ENCODE data around the gene UBE2QL1. TPM values are rescaled to one million over a fixed set of nuclear protein-coding genes. Genes with fewer than 3 reads are reported as not detected.

The UBE2QL1 gene
- total RNA-seq, 1 experiment from 2014 or later, result 0.24 TPM

- no peak for DNase-seq (ENCODE audit: low read depth)
Observed at GRCh38 chr5:6478793-6479192, 30.1 kb downstream of the UBE2QL1 start.

- no peak for DNase-seq (ENCODE audit: low read depth)
Observed at GRCh38 chr5:6480133-6481051, 31.7 kb downstream of the UBE2QL1 start.

- DNase-seq (ENCODE audit: low read depth), result no peak
Observed at GRCh38 chr5:6482735-6483134, 34.1 kb downstream of the UBE2QL1 start.

GRCh38 chr5:6483880-6484382 lies 35.3 kb downstream of the UBE2QL1 start:
- DNase-seq (ENCODE audit: low read depth), result no peak

- DNase-seq (ENCODE audit: low read depth), result no peak
Observed at GRCh38 chr5:6484446-6484845, 35.8 kb downstream of the UBE2QL1 start.

GRCh38 chr5:6484899-6485298 lies 36.2 kb downstream of the UBE2QL1 start:
- no peak for DNase-seq (ENCODE audit: low read depth)

GRCh38 chr5:6485441-6485840 lies 36.8 kb downstream of the UBE2QL1 start:
- DNase-seq (ENCODE audit: low read depth), result no peak

- no peak for DNase-seq (ENCODE audit: low read depth)
Observed at GRCh38 chr5:6486074-6486473, 37.4 kb downstream of the UBE2QL1 start.

- DNase-seq (ENCODE audit: low read depth), result no peak
Observed at GRCh38 chr5:6487081-6487480, 38.4 kb downstream of the UBE2QL1 start.

GRCh38 chr5:6488021-6488420 lies 39.4 kb downstream of the UBE2QL1 start:
- peak; percentile 53 for DNase-seq (ENCODE audit: low read depth)

- DNase-seq (ENCODE audit: low read depth), result no peak
Observed at GRCh38 chr5:6489643-6490185, 41.1 kb downstream of the UBE2QL1 start.

- no peak for DNase-seq (ENCODE audit: low read depth)
Observed at GRCh38 chr5:6490246-6490645, 41.6 kb downstream of the UBE2QL1 start.

GRCh38 chr5:6490693-6491092 lies 42.0 kb downstream of the UBE2QL1 start:
- peak; percentile 58 for DNase-seq (ENCODE audit: low read depth)

- DNase-seq (ENCODE audit: low read depth), result no peak
Observed at GRCh38 chr5:6491196-6491918, 42.7 kb downstream of the UBE2QL1 start.

- DNase-seq (ENCODE audit: low read depth), result no peak
Observed at GRCh38 chr5:6491919-6492290, 43.2 kb downstream of the UBE2QL1 start.

- DNase-seq (ENCODE audit: low read depth), result peak; percentile 63
Observed at GRCh38 chr5:6492934-6493333, 44.3 kb downstream of the UBE2QL1 start.

GRCh38 chr5:6493681-6494454 lies 45.2 kb downstream of the UBE2QL1 start:
- no peak for DNase-seq (ENCODE audit: low read depth)

- no peak for DNase-seq (ENCODE audit: low read depth)
Observed at GRCh38 chr5:6494939-6495338, 46.3 kb downstream of the UBE2QL1 start.

GRCh38 chr5:6495433-6496206 lies 47.0 kb downstream of the UBE2QL1 start:
- DNase-seq (ENCODE audit: low read depth), result no peak

GRCh38 chr5:6496207-6496584 lies 47.5 kb downstream of the UBE2QL1 start:
- DNase-seq (ENCODE audit: low read depth), result peak; percentile 32

GRCh38 chr5:6496636-6497035 lies 48.0 kb downstream of the UBE2QL1 start:
- no peak for DNase-seq (ENCODE audit: low read depth)

All from RPMI7951 (cell line).